HL-60/S4 (cell line): ENCODE data around the gene RASA4B.
"Not testable (repeated sequence)": the region's sequence is repeated elsewhere in the genome, so short reads cannot be mapped to it uniquely, and the experiment has no call there.

Source experiments
- in situ Hi-C: fragments of 300-500 bp; cut with MboI; formaldehyde crosslinking; loops from 2 replicates; pipeline ENCODE4 v1.14.3; 2022; ENCODE audit warnings: low sequenced_read_pairs

The RASA4B gene

DNA sequence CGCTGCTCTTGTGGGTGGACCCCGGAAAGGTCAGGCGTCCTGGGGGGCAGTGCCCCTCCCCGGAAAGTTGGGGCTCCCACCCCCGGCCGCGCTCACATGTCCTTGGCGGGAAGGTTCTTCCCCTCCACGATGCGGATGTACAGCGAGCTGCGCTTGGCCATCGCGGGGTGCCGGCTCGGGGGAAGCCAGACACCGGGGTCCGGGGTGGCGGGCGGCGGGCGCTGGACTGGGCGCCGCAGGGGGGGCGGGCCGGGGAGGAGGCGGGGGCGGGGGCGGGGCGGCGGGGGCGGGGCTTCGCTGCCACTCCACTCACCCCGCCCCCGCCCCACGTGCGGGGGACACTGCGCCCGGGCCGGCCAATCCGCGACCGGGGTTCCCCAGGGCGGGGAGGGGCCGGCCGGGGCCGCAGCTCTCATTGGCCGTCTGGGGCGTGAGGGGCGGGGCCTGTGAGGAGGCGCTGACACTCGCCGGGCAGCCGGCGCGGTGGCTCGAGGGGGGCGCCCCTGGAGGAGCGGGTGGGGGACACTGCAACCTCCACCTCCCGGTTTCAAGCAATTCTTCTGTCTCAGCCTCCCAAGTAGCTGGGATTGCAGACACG lies at the start of gene RASA4B:
RASA4B (minus strand) TSS at position 228 of the 598 bp plus-strand sequence; CDS start at position 161, 67 bp downstream.
- in situ Hi-C loops, result not testable (repeated sequence)

DNA sequence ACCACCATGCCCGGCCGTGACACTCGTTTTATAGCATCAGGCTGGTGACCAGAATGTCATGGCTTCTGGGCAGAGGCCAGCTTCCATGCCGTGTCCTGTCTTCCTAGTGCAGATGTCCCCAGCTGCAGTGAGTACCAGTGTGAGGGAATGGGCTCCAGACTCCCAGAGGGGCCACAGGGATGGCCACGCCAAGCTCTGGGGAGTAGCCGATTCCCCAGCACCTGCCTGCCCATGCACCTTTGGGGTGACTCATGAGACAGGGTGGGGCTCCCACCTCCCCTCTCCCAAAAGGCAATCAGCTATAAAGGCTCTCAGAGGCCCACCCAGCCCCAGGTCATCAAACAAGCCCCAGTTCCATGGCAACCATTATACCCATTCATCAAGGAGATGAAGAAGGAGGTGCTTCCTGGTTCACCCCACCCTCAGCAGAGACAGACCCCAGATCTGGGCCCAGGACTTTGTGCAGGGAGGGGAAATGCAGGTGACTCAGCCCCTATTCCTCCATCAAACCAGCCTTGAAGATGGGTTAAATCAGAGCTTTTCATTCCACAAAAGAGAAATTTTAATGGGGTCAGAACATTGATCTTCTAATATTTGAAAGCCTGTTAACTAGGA lies 33.3 kb upstream of the RASA4B start, which contains the start of gene SPDYE2:
SPDYE2 (plus strand) TSS at position 419 of the 615 bp plus-strand sequence. CDS start 2,030 bp downstream, outside the sequence.
- in situ Hi-C loops, result not testable (repeated sequence)

DNA sequence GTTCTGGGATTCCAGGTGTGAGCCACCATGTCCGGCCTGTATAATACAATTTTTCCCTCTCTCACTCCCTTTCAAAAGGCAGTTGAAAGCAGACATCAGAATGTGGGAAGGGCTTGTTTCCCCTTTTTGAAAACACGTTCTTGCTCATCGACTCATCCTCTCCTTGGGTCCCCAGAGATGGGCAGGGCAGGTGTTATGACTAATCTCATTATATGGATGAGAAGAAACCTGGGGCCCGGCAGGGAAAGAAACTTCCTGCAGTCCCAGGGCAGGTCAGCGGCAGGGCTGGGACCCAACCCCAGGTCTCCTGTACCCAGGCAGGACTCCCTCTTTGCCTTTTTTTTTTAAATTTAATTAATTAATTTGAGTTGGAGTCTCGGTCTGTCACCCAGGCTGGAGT lies 28.8 kb upstream of the RASA4B start:
- in situ Hi-C loops, result not testable (repeated sequence)

DNA sequence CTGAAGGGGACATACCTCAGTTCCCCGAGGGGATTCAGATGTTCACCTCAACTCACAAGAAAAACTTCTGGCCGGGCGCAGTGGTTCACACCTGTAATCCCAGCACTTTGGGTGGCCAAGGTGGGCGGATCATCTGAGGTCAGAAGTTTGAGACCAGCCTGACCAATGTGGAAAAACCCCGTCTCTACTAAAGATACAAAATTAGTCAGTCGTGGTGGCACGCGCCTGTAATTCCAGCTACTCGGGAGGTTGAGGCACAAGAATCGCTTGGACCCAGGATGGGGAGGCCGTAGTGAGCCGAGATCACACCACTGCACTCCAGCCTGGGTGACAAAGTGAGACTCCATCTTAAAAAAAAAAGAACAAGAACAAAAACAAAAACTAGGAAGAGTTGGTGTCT lies 27.7 kb upstream of the RASA4B start:
- in situ Hi-C loops, result not testable (repeated sequence)

DNA sequence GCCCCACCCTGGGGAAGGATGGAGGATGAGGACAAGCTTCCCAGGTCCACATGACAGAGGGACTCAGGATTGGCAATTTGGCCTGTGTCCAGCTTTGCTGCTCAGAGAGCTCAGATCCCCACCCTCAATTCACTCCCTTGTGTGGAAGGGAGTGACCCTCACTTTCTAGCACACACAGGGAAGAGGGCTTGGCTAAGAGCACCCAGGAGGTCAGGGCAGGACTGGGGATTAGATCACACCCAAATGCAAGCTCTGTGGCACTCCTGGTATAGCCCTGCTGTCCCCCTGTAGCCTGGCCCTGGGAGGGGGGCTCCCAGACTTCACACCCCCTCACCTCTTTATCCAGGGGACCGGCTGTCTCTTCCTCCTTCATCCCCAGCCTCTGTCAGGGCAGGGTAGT lies 26.8 kb upstream of the RASA4B start:
- in situ Hi-C loops, result not testable (repeated sequence)

DNA sequence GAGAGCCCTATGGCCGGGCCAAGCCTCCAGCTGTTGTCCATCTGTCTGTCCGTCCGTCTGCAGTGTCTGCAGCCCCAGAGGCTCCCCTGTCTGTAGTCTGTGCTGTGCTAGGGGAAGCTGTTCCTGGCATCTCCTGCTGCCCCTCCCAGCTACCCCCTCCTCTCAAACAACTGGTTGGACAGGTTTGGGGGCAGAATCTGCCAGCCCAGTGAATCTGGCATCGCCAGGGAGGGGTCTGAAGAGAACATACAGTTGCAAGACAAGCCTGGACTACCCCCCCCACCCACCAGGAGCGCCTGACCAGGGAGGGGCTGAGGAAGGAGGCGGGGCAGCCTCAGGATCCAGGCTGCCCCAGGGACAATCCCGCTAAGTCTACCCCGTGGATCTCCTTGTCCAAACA lies 26.0 kb upstream of the RASA4B start, which contains the start of gene UPK3BL2:
UPK3BL2 (minus strand) TSS at position 101 of the 400 bp plus-strand sequence; CDS start at position 41, 60 bp downstream.
- in situ Hi-C loops, result not testable (repeated sequence)

DNA sequence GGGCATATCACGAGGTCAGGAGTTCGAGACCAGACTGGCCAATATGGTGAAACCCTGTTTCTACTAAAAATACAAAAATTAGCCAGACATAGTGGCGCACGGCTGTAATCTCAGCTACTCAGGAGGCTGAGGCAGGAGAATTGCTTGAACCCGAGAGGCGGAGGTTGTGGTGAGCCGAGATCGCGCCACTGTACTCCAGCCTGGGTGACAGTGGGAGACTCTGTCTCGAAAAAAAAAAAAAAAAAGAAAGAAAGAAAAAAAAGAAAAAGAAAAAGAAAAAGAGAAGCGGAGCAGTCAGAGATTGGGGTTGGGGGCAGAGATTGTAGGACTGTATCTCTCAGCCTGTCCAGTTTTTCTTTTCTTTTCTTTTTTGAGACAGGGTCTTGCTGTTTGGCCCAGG lies 25.2 kb upstream of the RASA4B start:
- in situ Hi-C loops, result not testable (repeated sequence)

DNA sequence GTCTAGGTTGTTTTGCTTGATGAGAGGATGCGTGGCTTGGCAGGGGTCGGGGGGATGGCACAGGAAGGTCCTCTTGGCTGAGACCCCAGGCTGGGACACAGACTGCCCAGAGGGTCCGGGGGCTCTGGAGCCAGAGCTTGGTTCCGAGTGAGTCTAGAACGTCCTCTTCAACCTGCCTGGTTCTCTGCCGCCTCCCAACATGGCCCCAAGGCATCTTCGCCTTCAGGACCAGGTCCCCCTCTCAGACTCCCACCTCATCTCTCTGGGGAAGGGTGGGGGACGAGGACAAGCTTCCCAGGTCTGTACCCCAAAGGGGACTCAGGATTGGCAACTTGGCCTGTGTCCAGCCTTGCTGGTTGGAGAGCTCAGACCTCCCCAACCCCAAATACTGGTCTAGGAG lies 24.5 kb upstream of the RASA4B start:
- in situ Hi-C loops, result not testable (repeated sequence)

DNA sequence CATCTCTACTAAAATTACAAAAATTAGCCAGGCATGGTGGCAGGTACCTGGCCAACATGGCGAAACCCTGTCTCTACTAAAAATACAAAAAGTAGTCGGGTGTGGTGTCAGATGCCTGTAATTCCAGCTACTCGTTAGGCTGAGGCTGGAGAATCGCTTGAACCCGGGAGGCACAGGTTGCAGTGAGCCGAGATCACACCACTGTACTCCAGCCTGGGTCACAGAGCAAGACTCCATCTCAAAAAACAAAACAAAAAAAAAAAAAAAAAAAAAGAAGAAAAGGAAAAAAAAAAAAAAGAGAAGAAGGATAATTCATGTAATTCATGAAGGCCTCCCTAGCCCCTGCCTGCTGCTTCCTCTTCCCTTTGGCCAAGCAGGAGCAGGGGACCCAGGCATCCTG lies 23.0 kb upstream of the RASA4B start:
- in situ Hi-C loops, result not testable (repeated sequence)

DNA sequence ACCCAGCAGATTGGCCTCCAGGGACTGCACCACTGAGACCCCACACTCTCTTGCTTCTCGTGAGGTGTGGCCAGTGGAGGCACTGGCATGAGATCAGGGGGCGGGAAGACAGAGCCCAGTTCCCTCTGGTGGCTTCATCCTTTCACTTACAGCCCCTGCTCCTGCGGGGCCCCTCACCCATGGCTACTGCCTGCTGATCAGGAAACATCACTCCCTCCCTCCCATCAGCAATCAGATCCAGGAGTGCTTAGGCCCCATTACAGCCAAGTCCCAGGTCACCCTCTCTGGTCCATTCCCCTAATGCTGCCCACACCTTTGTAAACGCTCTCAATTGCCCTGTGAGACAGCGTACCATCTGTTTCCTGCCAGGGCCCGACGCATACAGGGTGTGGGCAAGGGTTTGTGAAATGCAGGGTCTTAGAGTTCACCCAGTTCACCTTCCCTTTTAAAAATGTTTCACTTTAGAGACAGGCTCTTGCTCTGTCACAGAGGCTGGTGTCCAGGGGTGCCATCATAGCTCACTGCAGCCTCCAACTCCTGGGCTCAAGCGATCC lies 17.6 kb upstream of the RASA4B start:
- in situ Hi-C loops, result not testable (repeated sequence)

DNA sequence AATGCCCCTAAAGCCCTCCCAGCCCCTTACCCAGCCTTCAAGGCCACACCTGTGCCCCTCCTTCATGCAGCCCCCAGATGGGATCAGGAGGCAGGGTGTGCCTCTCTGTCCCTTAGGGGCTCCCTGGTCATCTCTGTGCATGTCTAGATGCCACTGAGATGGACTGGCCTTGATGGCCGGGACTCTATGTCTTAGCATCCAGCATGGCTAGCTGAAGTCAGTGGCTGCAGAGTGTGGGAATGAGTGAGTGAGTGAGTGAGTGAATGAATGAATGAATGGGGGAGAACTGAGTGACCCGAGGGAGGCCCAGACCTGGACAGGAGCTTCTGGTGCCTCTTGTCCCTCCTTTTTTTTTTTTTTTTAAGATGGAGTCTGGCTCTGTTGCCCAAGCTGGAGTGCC lies 14.6 kb upstream of the RASA4B start:
- in situ Hi-C loops, result not testable (repeated sequence)

DNA sequence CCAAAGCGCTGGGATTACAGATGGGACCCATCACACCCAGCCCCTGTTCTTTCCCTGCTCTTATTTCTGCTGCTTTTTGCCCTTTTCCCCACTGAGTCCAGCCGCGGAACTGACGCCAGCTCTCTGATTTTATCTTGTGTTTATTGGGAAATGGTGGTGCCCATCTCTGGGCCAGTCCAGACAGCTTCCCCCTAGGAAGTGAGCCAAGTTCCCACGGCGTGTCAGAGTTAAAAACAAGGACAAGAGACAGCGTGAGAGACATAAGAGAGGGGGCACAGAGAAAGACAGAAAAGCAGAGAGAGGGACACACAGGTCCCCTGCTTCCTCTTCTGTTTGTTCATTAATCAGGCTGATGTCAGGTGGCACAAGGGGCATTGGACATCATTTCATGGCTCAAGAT lies 14.0 kb upstream of the RASA4B start:
- in situ Hi-C loops, result not testable (repeated sequence)

DNA sequence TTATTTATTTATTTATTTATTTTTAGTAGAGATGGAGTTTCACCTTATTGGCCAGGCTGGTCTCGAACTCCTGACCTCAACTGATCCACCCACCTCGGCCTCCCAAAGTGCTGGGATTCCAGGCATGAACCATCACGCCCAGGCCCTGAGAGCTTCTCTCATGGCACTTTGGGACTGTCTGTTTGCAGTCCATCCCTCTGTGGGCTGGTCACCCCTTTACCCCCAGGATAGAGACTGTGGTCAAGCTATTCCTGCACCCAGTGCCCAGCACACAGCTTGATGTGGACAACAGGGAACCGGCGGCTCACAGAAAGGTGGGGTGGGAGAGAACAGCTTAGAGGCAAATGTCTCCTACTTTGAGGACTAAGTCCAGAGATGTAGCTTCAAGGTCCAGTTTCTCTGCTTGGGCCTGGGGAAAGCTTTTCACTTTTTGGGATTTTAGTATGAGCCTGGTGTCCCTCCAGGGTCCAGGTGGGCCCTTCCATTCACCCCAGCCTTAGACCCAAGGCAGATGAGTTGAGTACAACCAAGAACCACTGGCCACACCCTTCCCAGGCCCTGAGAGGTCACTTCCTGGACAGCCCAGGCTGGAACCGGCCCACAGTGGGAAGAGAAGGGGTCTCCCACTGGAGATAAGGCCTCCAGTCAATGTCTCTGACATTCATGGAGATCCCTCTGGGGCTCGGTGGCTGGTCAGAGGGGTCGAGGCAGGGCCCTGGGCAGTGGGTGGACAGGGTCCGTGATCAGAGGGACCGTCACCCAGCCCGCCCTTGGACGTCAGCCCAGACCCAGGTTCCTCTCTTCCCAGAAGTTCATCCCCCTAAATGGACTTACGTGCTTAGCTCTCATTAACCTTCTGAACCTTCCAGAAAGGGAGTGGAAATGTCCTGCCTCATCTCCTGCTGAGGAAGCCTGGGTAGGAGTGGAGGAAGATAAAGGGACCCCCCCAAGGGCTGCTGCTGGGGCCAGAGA lies 10.5 kb upstream of the RASA4B start:
- in situ Hi-C loops, result not testable (repeated sequence)

DNA sequence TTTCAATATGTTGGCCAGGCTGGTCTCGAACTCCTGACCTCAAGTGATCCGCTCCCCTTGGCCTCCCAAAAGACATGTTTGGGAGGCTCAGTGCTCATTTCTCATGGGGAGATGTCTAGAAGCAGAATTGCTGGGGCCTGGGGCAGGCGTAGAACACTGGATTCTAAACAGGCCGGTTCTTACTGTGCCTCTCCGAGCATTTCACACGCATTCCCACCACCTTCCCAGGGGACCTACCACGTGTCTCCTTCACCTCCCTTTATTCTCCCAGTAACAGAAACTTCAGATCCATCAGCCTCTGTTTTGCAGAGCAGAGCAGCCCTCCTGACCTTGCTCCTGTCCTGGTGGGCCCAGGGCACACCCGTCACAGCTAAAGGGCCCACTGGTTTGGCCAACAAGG lies 9.6 kb upstream of the RASA4B start:
- in situ Hi-C loops, result not testable (repeated sequence)

DNA sequence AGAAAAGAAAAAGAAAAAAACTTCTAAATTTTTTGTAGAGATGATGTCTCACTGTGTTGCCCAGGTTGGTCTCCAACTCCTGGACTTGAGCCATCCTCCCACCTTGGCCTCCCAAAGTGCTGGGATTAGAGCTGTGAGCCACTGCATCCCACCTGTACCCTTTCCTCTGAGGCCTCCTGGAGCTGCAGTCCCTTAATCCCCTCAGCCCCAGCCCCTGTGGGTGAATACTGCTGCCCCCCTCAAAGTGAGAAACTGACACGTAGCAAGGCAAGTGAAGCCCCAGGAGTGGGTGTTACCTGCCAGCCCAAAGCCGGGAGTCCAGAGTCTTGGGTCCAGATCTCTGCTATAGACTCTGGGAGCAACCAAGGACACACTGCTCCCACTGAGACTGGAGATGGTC lies 7.2 kb upstream of the RASA4B start:
- in situ Hi-C loops, result not testable (repeated sequence)

DNA sequence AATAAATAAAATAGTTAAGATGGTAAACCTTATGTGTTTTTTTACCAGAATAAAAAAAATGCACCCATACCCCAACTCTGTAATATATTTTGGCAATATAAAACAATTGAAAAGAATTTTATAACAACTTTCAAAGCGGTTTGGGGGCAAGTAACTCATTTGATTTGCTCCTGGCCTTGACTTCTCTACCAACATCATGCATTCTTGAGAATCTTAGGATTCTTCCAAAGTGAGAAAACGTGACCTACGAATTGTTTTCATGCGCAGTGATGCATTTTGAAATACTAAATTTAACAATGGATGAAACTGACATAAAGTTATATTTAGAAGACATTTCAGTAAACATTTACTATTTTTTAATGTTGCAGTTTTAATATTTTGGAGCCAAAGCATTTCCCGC lies 3.2 kb upstream of the RASA4B start:
- in situ Hi-C loops, result not testable (repeated sequence)

DNA sequence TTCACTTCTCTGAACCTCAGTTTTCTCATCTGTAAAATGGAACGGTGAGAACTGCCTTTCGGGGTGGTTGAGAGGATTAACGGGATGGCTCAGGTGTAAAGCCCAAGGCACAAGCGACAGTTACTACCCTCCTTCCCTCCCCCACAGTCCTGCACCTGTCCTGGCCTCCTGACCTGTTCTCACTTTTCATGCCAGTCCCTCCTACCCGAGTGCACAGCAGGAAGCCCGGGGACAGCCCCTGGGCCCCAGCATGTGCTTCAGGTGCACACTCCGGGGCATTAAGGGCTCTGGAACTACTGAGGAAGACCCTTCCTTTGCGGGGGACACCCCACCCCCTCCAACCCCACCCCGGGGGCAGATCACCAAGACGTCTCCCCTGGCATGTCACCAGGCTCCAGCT lies 626 bp downstream of the RASA4B start:
- in situ Hi-C loops, result not testable (repeated sequence)

DNA sequence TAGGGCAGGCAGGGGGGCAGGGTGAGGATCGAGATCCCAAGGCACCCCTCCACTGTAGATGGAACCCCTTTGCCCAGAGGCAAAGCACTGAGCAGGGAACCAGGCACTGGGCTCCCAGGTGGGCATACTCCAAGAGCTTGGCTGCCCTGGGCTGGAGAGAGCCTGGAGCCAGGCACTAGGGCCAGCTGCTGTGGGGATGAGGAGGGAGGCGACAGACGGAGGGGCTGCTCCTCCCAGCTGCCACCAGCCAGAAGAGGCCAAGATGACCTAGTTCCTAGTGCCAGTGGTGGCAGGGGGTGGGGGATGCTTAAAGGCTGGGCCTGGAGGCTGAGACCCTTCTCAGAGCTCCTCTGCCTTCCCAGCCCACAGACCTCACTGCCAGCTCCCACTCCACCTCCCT lies 1.7 kb downstream of the RASA4B start:
- in situ Hi-C loops, result not testable (repeated sequence)

DNA sequence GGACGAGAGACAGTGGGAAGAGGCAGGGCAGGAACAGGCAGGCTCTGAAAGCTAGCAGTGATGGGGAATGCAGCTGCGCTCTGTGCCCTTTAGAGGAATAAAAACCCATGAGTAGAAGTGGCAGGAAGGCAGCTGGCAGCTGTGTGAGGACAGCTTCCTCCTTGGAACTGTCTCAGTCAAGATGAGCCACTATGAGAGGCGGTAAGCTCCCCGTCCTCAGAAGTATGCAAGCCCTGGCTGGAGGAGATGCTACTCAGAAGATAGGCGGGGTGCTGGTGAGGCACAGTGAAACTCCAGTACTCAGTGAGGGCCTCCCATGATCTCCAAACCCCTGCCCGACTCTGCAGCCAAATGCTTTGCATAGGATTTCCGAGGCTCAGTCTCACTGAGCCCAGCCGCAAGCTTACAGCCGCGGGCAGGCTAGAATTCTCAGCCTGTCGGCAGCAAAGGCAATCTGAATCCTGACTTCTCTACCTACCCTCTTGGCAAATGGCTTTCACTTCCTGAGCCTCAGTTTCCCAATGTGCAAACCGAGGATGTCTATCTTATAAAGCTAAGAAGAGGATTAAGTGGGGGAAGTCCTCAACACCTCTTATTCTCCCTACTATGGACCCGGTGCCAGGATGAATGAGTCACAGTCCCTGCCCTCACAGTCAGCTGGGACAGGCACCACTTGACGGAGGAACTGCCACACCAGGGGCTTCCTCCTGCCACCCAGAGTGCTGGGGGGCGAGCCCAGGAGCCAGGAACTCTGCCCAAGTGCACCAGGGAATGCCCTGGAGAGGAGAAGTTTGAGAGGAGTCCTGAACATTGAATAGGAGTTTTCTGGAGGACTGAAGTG lies 2.5 kb downstream of the RASA4B start:
- in situ Hi-C loops, result not testable (repeated sequence)

DNA sequence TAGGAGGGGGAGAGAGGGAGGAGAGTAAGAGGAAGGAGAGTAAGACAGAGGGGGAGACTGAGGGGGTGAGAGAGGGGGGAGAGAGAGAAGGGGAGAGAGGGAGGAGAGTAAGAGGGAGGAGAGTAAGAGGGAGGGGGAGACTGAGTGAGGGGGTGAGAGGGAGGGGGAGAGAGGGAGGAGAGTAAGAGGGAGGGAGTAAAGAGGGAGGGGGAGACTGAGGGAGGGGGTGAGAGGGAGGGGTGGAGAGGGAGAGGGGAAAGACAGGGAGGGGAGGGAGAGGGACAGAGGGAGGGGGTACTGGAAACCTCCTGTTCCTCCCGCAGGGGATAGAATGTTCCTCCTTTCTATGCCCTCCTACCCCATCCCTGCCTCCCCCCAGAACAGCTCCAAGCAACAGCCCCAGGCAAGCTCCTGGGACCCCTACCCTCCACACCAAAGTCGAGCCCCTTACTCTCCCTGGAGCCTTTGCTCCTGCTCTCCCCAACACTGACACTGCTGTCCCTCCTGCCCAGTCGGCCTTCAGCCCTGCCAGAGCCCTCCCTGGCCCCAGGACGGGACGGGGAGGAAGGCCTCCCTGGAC lies 4.8 kb downstream of the RASA4B start:
- in situ Hi-C loops, result not testable (repeated sequence)
